Adrenal gland (tissue), 12 donors: ENCODE data around the gene PTBP3. TPM values are rescaled to one million over a fixed set of nuclear protein-coding genes. Genes with fewer than 3 reads are reported as not detected.
"Not testable (repeated sequence)": the region's sequence is repeated elsewhere in the genome, so short reads cannot be mapped to it uniquely, and the experiment has no call there.

Experiments
- DNase-seq, 7 donors: peaks; one replicate each; pipeline ENCODE4 v3.0.0-alpha.2; 2019 to 2020
- H3K27ac ChIP-seq, 5 donors: fragments of 200-600 bp; sonication (generic) in 4 of 5; 1 replicate in 3 of 5; 2 replicates in 2 of 5; pipeline versions ENCODE4 v1.5.1 to v1.8.0; 2016 to 2020; ENCODE audit warnings: mild to moderate bottlenecking in 1 of 5
- H3K27me3 ChIP-seq: fragments of 200-600 bp; 2 replicates; pipeline ENCODE4 v1.8.0; 2021
- H3K36me3 ChIP-seq, 2 donors: fragments of 200-600 bp; replicated peaks in 1 of 2; 1 replicate in 1 of 2; 2 replicates in 1 of 2; pipeline versions ENCODE4 v1.5.1 to v1.8.0; 2018 to 2022
- H3K4me1 ChIP-seq, 2 donors: fragments of 200-600 bp; replicated peaks in 1 of 2; 1 replicate in 1 of 2; 2 replicates in 1 of 2; pipeline versions ENCODE4 v1.5.1 to v1.8.0; 2018 to 2021
- H3K4me3 ChIP-seq, 4 donors: fragments of 200-600 bp; sonication (generic) in 3 of 4; one replicate each; pipeline ENCODE4 v1.5.1; 2016 to 2018
- H3K9me3 ChIP-seq, 3 donors: fragments of 200-600 bp; sonication (generic) in 1 of 3; replicated peaks in 1 of 3; 1 replicate in 2 of 3; 2 replicates in 1 of 3; pipeline versions ENCODE4 v1.5.1 to v1.8.0; 2016 to 2021
- POLR2A ChIP-seq, 2 donors: fragments of 450-650 bp; IDR thresholded peaks; one replicate each; pipeline ENCODE4 v1.6.1; 2017; ENCODE audit warnings: antibody characterized with exemption in 2 of 2, mild to moderate bottlenecking in 2 of 2, moderate library complexity in 1 of 2
- WGBS, 4 donors: extraction: QIAGEN DNeasy Blood & Tissue Kit in 2 of 4; methylation state at CpG; one replicate each; pipeline versions ENCODE4 v1.1.5 to v1.1.7; 2013 to 2017; 5-methylcytosine and 5-hydroxymethylcytosine counted together
- intact Hi-C, 2 donors: fragments of 100-400 bp; cut with DNase I; formaldehyde crosslinking; loops; one replicate each; pipeline versions ENCODE4 v1.14.1 to v1.15.0; 2022 to 2023
- polyA plus RNA-seq, 3 donors: library from polyadenylated mRNA; stranded (reverse); fragments of 200-250 nt in 2 of 3; fragments of 350-450 nt in 1 of 3; fragmentation: Illumina TruSeq in 1 of 3; extraction: RNeasy Lipid Tissue Mini Kit (QIAGEN cat#74804) in 1 of 3; gene quantifications; one replicate each; pipeline ENCODE4 v1.2.3, GENCODE V29; 2013 to 2014
- total RNA-seq, 9 donors: library from RNA; depleted of rRNA in 4 of 9; stranded (reverse); fragments of >200 nt in 4 of 9; fragments of 120-200 nt in 1 of 9; fragmentation: NEBNext Ultra II Directional in 1 of 9; extraction: Animal tissue kit (Norgen Biotek cat#: 25700) in 1 of 9; gene quantifications; one replicate each; pipeline versions ENCODE4 v1.1.0 to v1.2.4, GENCODE V29; 2013 to 2023
- TF ChIP-seq, protein P1 (sequence below), 6 experiments: fragments of 450-650 bp in 4 of 6; fragments of 200-600 bp in 2 of 6; sonication (generic) in 1 of 6; IDR thresholded peaks; 1 replicate in 5 of 6; 2 replicates in 1 of 6; pipeline versions ENCODE4 v1.5.1 to v1.8.0; 2016 to 2021; ENCODE audit warnings: antibody characterized with exemption in 6 of 6, mild to moderate bottlenecking in 2 of 6, moderate library complexity in 1 of 6
- donor health status: healthy with polysubstance abuse.
- donor health status: Bipolar disorder and iron deficiency.
- donor health status: DM: yes; HTN: yes; CAD: no.
- donor health status: DM: no; HTN: no; CAD: no.
- donor health status: DM: no; HTN: no; CAD: no.
- donor health status: DM: yes; HTN: yes; CAD: no.

The PTBP3 gene
- total and polyA plus RNA-seq, 12 donors, result 4.4 to 56.6 (median 30.8) TPM

DNA sequence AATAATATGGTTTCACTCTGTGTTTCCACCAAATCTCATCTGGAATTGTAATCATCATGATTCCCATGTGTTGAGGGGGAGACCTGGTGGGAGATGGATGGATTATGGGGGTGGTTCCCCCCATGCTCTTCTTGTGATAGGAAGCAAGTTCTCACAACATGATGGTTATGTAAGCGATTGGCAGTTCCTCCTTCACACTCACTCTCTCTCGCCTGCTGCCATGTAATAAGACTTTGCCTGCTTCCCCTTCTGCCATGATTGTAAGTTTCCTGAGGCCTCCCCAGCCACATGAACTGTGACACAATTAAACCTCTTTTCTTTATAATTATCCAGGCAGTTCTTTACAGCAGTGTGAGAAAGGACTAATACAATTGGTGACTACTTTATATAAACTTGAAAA, 48.4 kb downstream of the PTBP3 start:
- intact Hi-C loops, result no loop called here
- 90 to 97% (median 90%) methylated on average over 2 of the region's 2 CpGs for WGBS, 4 donors
- DNase-seq, result no peak

GRCh38 chr9:112283582-112284253, 49.7 kb downstream of the PTBP3 start:
- intact Hi-C loops, result no loop called here
- Histone ChIP-seq H3K4me1 (peaks cover 8 to 9% of the 10 kb centered on the region in 2 donors), H3K27ac (no peak overlapping the region), H3K4me3 (no peak overlapping the region), H3K9me3 (no peaks in the 10 kb centered on the region), H3K27me3 (no peaks in the 10 kb centered on the region), H3K36me3 (no peaks in the 10 kb centered on the region)
- no peak for DNase-seq
- TF ChIP-seq, protein P1, sequence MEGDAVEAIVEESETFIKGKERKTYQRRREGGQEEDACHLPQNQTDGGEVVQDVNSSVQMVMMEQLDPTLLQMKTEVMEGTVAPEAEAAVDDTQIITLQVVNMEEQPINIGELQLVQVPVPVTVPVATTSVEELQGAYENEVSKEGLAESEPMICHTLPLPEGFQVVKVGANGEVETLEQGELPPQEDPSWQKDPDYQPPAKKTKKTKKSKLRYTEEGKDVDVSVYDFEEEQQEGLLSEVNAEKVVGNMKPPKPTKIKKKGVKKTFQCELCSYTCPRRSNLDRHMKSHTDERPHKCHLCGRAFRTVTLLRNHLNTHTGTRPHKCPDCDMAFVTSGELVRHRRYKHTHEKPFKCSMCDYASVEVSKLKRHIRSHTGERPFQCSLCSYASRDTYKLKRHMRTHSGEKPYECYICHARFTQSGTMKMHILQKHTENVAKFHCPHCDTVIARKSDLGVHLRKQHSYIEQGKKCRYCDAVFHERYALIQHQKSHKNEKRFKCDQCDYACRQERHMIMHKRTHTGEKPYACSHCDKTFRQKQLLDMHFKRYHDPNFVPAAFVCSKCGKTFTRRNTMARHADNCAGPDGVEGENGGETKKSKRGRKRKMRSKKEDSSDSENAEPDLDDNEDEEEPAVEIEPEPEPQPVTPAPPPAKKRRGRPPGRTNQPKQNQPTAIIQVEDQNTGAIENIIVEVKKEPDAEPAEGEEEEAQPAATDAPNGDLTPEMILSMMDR (IDR thresholded peaks at IDR 0.05), result no peak
- no peak for TF ChIP-seq POLR2A (IDR thresholded peaks at IDR 0.05)
- 96 to 99% (median 97%) methylated on average over 5 to 6 of the region's 6 CpGs for WGBS, 4 donors

More for the DNA sequence above, 48.4 kb downstream of the PTBP3 start:
- peaks cover 8 to 9% of the 10 kb centered on the region in 2 donors for H3K4me1 ChIP-seq
- no peak overlapping the region for H3K4me3 ChIP-seq
- no peak overlapping the region for H3K27ac ChIP-seq
- no peaks in the 10 kb centered on the region for H3K36me3 ChIP-seq
- H3K9me3 ChIP-seq, result no peaks in the 10 kb centered on the region
- H3K27me3 ChIP-seq, result no peaks in the 10 kb centered on the region
- TF ChIP-seq POLR2A (IDR thresholded peaks at IDR 0.05), result no peak
- TF ChIP-seq, protein P1 (IDR thresholded peaks at IDR 0.05), result no peak

DNA sequence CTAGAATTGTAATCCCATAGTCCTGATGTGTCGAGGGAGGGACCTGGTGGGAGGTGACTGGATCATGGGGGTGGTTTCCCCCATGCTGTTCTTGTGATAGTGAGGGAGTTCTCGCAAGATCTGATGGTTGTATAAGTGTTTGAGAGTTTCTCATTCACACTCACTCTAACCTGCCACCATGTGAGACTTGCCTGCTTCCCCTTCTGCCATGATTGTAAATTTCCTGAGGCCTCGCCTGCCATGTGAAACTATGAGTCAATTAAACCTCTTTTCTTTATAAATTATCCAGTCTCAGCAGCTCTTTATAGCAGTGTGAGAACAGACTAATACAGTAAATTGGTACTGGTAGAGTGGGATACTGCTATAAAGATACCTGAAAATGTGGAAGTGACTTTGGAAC, 50.6 kb downstream of the PTBP3 start:
- H3K4me3 ChIP-seq, DNase-seq, H3K27ac ChIP-seq, H3K4me1 ChIP-seq, H3K9me3 ChIP-seq, intact Hi-C loops, H3K27me3 ChIP-seq, H3K36me3 ChIP-seq: not testable (repeated sequence)
- WGBS, 4 donors, result 91 to 97% (median 96%) methylated on average over 3 of the region's 3 CpGs

DNA sequence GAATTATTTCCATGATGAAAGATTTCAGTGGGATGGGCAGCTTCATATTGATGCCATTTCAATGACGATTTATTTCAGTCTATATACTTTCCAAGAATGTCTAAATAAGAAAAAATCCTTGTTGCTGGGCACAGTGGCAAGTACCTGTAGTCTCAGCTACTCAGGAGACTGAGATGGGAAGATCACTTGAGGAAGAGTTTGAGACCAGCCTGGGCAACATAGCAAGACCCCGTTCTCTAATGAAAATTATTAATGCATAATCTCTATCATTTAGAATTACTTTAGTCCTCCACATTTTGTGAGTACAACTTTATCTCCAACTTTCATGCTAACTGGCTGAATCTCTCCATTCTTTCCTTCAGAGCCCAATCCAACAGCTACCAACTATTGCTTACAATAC, 52.5 kb downstream of the PTBP3 start:
- 96 to 98% (median 98%) methylated on average over 2 of the region's 2 CpGs for WGBS, 4 donors
- no peaks in the 10 kb centered on the region for H3K9me3 ChIP-seq
- TF ChIP-seq, protein P1 (IDR thresholded peaks at IDR 0.05), result no peak
- no peak for TF ChIP-seq POLR2A (IDR thresholded peaks at IDR 0.05)
- H3K4me3 ChIP-seq, result no peak overlapping the region
- DNase-seq, result no peak
- intact Hi-C loops, result no loop called here
- H3K4me1 ChIP-seq, result no peaks in the 10 kb centered on the region
- no peak overlapping the region for H3K27ac ChIP-seq
- no peaks in the 10 kb centered on the region for H3K36me3 ChIP-seq
- H3K27me3 ChIP-seq, result no peaks in the 10 kb centered on the region

DNA sequence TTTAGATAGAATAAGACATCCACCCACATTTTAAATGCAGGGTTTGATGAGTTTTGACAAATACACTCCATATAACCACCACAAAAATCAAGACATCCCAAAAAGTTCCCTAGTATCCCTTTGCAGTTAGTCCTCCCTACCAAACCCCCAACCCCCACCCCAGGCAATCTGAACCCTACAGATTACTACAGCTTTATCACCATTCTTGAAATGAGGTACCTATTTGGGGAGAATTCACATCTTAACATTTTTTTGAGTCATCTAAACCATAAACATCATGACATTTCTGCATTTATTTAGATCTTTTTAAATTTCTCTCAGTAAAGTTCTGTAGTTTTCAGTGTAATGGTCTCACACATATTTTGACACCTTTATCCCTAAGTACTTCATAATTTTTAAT, 53.9 kb downstream of the PTBP3 start:
- no peaks in the 10 kb centered on the region for H3K9me3 ChIP-seq
- H3K36me3 ChIP-seq, result no peaks in the 10 kb centered on the region
- no peaks in the 10 kb centered on the region for H3K27me3 ChIP-seq
- no peak for TF ChIP-seq POLR2A (IDR thresholded peaks at IDR 0.05)
- TF ChIP-seq, protein P1 (IDR thresholded peaks at IDR 0.05), result no peak
- no peak overlapping the region for H3K27ac ChIP-seq
- no peak overlapping the region for H3K4me3 ChIP-seq
- no peaks in the 10 kb centered on the region for H3K4me1 ChIP-seq
- intact Hi-C loops, result no loop called here
- DNase-seq, result no peak
